ENCODE data around the gene LRRC71. TPM values are rescaled to one million over a fixed set of nuclear protein-coding genes. Genes with fewer than 3 reads are reported as not detected.

LRRC71 gene
- total RNA-seq, 2 donors from 2014 or later, result not detected

DNA sequence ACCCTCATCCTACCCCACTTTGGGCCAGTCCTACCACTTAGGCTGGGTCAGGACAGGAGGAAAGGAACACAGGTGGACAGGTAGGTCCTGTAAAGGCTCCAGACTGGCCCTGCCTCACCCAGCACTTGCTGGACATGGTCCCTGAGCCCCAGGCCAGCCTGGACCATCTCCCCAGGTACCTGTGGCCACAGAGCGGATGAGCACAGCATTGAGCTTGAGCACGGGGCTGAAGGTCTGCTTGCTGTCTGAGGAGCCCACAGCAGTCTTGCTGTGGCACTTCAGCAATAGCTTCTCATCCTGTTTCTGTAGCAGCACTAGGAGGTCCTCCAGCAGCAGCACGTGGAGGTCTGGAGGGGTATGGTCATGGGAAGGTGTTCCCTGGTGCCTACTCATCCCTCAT lies 23.3 kb downstream of the LRRC71 start:
- H3K4me1 Mint-ChIP-seq, result peaks cover 2% of the 10 kb centered on the region
- H3K27ac Mint-ChIP-seq, result no peak overlapping the region
- no peaks in the 10 kb centered on the region for H3K27me3 Mint-ChIP-seq
- DNase-seq (no peak), ATAC-seq (no peak)
- H3K36me3 Mint-ChIP-seq (ENCODE audit: low read depth), result peaks cover 23% of the 10 kb centered on the region
- no peak overlapping the region for H3K4me3 Mint-ChIP-seq
- H3K9me3 ChIP-seq (ENCODE audit: control insufficient read depth, low read length, poor library complexity, severe bottlenecking), result no peaks in the 10 kb centered on the region

GRCh38 chr1:156944268-156944667 lies 23.8 kb downstream of the LRRC71 start:
- ATAC-seq (no peak), DNase-seq (no peak)
- no peak overlapping the region for H3K4me3 Mint-ChIP-seq
- no peak overlapping the region for H3K27ac Mint-ChIP-seq
- H3K27me3 Mint-ChIP-seq, result no peaks in the 10 kb centered on the region
- H3K36me3 Mint-ChIP-seq (ENCODE audit: low read depth), result peaks cover 23% of the 10 kb centered on the region
- no peaks in the 10 kb centered on the region for H3K9me3 ChIP-seq (ENCODE audit: control insufficient read depth, low read length, poor library complexity, severe bottlenecking)
- peaks cover 2% of the 10 kb centered on the region for H3K4me1 Mint-ChIP-seq

DNA sequence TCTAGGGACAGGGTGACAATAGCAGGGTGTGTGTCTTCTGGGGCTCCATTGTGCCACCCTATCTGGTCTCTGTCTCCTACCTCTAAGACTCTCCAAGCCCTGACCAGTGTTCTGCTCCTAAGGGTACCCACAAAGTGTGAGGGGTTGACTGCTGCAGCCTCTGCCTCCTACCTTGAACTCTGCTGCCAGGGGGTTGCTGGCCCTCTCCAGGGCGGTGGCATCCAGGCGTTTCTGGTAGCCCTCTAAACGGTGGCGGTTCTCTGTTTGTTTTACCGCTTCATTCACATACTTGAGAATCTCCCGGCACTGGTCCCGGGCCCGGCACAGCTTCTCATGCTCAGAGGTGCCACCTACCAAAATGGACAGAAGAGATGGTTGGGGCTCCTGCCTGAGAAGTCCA lies 24.4 kb downstream of the LRRC71 start:
- no peak overlapping the region for H3K4me3 Mint-ChIP-seq

GRCh38 chr1:156945881-156946661 lies 25.6 kb downstream of the LRRC71 start:
- DNase-seq (no peak), ATAC-seq (no peak)
- no peaks in the 10 kb centered on the region for H3K9me3 ChIP-seq (ENCODE audit: control insufficient read depth, low read length, poor library complexity, severe bottlenecking)
- Mint-ChIP-seq H3K4me1 (peaks cover 3% of the 10 kb centered on the region), H3K27me3 (no peaks in the 10 kb centered on the region), H3K27ac (no peak overlapping the region), H3K4me3 (no peak overlapping the region), H3K36me3 (ENCODE audit: low read depth) (peaks cover 17% of the 10 kb centered on the region)

More for the DNA sequence above, 24.4 kb downstream of the LRRC71 start:
- H3K36me3 Mint-ChIP-seq (ENCODE audit: low read depth), result peaks cover 23% of the 10 kb centered on the region
- no peak overlapping the region for H3K27ac Mint-ChIP-seq
- ATAC-seq (no peak), DNase-seq (no peak)
- H3K27me3 Mint-ChIP-seq, result no peaks in the 10 kb centered on the region
- no peaks in the 10 kb centered on the region for H3K9me3 ChIP-seq (ENCODE audit: control insufficient read depth, low read length, poor library complexity, severe bottlenecking)
- peaks cover 2% of the 10 kb centered on the region for H3K4me1 Mint-ChIP-seq

DNA sequence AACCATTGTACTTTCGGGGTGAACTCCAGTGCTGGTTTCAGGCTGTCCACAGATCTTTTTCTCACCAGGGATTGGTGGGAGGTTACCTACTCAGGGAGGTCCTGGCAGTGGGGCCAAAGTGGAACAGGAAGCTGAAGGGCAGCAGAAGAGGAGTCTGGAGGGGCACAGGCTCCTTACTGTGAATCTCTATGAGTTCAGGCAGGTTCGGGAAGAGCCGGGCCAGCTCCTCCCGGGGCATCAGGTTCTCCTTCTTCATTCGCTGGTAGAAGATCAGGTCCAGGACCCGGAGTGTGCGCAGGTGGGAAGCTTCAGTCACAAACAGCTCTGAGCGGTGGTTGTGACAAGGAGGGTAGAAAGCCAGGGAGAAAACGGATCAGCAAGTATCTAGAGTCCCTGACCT lies 26.7 kb downstream of the LRRC71 start:
- no peaks in the 10 kb centered on the region for H3K9me3 ChIP-seq (ENCODE audit: control insufficient read depth, low read length, poor library complexity, severe bottlenecking)
- H3K4me1 Mint-ChIP-seq, result peaks cover 4% of the 10 kb centered on the region
- ATAC-seq, result no peak
- no peak for DNase-seq
- no peaks in the 10 kb centered on the region for H3K27me3 Mint-ChIP-seq
- H3K27ac Mint-ChIP-seq, result no peak overlapping the region
- H3K36me3 Mint-ChIP-seq (ENCODE audit: low read depth), result peaks cover 18% of the 10 kb centered on the region
- no peak overlapping the region for H3K4me3 Mint-ChIP-seq

DNA sequence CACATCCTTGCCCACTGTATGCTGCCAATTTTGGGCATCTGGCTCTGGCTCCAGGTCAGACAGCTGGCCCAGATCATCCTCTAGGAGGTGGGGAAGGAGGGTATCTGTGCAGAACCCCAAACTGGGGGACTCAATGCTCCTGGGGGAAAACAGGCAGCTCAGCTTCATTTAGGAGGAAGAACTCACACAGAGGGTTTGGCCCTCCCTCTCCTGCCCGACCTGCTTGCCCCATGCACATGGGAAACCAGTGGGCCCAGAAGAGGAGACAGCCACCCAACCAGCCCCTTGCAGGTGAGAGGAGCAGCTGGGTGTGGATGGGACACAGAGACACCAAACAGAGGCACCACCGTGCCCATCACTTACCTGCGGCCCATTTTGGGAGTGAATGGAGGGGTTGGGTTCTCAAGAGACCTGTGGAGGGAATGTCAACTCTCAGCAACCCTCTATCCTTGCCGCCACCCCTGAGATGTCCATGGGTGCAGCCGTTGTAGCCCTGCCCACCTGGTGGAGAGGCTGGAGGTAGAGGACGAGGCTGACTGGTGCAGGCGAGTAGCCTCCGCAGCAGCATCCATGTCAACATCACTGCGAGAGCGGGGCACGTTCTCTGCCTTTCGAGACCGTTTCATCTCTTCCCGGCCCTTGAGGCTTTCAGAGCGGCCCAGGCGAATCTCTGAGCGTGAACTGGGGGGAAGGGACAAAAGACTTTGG lies 27.5 kb downstream of the LRRC71 start:
- DNase-seq (no peak), ATAC-seq (no peak)
- Mint-ChIP-seq H3K4me3 (no peak overlapping the region), H3K36me3 (ENCODE audit: low read depth) (peaks cover 18% of the 10 kb centered on the region), H3K27me3 (no peaks in the 10 kb centered on the region), H3K27ac (no peak overlapping the region), H3K4me1 (peaks cover 4% of the 10 kb centered on the region)
- H3K9me3 ChIP-seq (ENCODE audit: control insufficient read depth, low read length, poor library complexity, severe bottlenecking), result no peaks in the 10 kb centered on the region

- H3K36me3 Mint-ChIP-seq (ENCODE audit: low read depth), result peaks cover 15% of the 10 kb centered on the region
These were observed 28.3 kb downstream of the LRRC71 start for GRCh38 chr1:156948708-156949107.

GRCh38 chr1:156949127-156949526 lies 28.7 kb downstream of the LRRC71 start:
- DNase-seq (no peak), ATAC-seq (no peak)
- Mint-ChIP-seq H3K27ac (no peak overlapping the region), H3K36me3 (ENCODE audit: low read depth) (peaks cover 15% of the 10 kb centered on the region), H3K4me3 (no peak overlapping the region), H3K27me3 (no peaks in the 10 kb centered on the region), H3K4me1 (peaks cover 4% of the 10 kb centered on the region)
- H3K9me3 ChIP-seq (ENCODE audit: control insufficient read depth, low read length, poor library complexity, severe bottlenecking), result no peaks in the 10 kb centered on the region

More at GRCh38 chr1:156948708-156949107, 28.3 kb downstream of the LRRC71 start:
- Mint-ChIP-seq H3K27ac (no peak overlapping the region), H3K27me3 (no peaks in the 10 kb centered on the region), H3K4me1 (peaks cover 4% of the 10 kb centered on the region), H3K4me3 (no peak overlapping the region)
- ATAC-seq (no peak), DNase-seq (no peak)
- H3K9me3 ChIP-seq (ENCODE audit: control insufficient read depth, low read length, poor library complexity, severe bottlenecking), result no peaks in the 10 kb centered on the region

DNA sequence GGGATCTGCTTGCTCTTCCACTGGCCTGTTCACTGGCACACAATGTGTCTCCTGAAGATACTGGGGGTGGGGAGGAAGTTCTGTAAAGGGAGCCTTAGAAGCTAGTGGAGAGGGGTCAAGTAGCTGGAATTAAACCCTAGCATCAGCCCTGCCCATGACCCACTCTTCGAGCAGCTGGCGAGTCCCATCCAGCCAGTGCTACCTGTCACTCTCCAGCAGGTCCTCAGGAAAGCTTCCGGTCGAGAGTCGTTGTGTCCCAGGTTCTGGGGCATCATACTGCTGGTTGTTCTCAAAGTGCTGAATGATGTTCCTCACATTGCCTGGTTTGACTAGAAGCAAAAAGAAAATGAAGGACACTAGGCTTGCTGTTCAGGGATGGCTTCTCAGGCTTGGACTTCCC lies 30.9 kb downstream of the LRRC71 start:
- H3K27me3 Mint-ChIP-seq, result no peaks in the 10 kb centered on the region
- H3K4me3 Mint-ChIP-seq, result no peak overlapping the region
- peaks cover 5% of the 10 kb centered on the region for H3K4me1 Mint-ChIP-seq
- H3K9me3 ChIP-seq (ENCODE audit: control insufficient read depth, low read length, poor library complexity, severe bottlenecking), result no peaks in the 10 kb centered on the region
- H3K36me3 Mint-ChIP-seq (ENCODE audit: low read depth), result peaks cover 11% of the 10 kb centered on the region
- no peak for DNase-seq
- no peak for ATAC-seq
- no peak overlapping the region for H3K27ac Mint-ChIP-seq

DNA sequence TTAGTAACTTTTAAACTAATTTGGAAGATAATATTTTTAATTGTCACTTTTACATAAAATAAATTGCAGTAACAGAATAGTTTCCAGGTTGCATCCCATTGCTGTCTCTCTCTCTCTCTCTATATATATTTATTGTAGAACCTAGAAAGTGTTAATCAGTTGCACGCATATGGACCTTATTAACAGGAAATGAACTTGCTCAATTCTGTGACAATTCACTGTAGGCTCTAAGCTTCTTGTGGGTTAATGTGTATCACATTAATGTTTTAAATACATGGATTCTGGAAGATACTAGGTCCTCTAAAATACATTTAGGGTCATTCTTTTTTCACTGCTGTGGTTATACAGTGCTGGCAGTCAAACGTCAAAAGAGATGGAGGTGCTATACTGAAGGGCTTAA lies 33.1 kb downstream of the LRRC71 start:
- no peaks in the 10 kb centered on the region for H3K9me3 ChIP-seq (ENCODE audit: control insufficient read depth, low read length, poor library complexity, severe bottlenecking)
- ATAC-seq (no peak), DNase-seq (no peak)
- Mint-ChIP-seq H3K36me3 (ENCODE audit: low read depth) (peaks cover 16% of the 10 kb centered on the region), H3K27me3 (no peaks in the 10 kb centered on the region), H3K4me1 (peaks cover 10% of the 10 kb centered on the region), H3K4me3 (no peak overlapping the region), H3K27ac (no peak overlapping the region)

- DNase-seq, result no peak
- ATAC-seq, result no peak
- Mint-ChIP-seq H3K36me3 (ENCODE audit: low read depth) (peaks cover 15% of the 10 kb centered on the region), H3K4me3 (no peak overlapping the region), H3K4me1 (peaks cover 12% of the 10 kb centered on the region), H3K27me3 (no peaks in the 10 kb centered on the region), H3K27ac (no peak overlapping the region)
- H3K9me3 ChIP-seq (ENCODE audit: control insufficient read depth, low read length, poor library complexity, severe bottlenecking), result no peaks in the 10 kb centered on the region
These were observed 35.9 kb downstream of the LRRC71 start for GRCh38 chr1:156956333-156956732.

GRCh38 chr1:156957634-156958033 lies 37.2 kb downstream of the LRRC71 start:
- H3K36me3 Mint-ChIP-seq (ENCODE audit: low read depth), result peaks cover 16% of the 10 kb centered on the region

GRCh38 chr1:156958247-156958714 lies 37.8 kb downstream of the LRRC71 start:
- peak overlapping the region; percentile 86 for H3K27ac Mint-ChIP-seq
- peaks cover 16% of the 10 kb centered on the region for H3K36me3 Mint-ChIP-seq (ENCODE audit: low read depth)
- H3K4me3 Mint-ChIP-seq, result no peak overlapping the region
- H3K27me3 Mint-ChIP-seq, result no peaks in the 10 kb centered on the region
- no peaks in the 10 kb centered on the region for H3K9me3 ChIP-seq (ENCODE audit: control insufficient read depth, low read length, poor library complexity, severe bottlenecking)
- DNase-seq (no peak), ATAC-seq (no peak)
- peaks cover 22% of the 10 kb centered on the region for H3K4me1 Mint-ChIP-seq

More at GRCh38 chr1:156957634-156958033, 37.2 kb downstream of the LRRC71 start:
- no peak for DNase-seq
- no peak for ATAC-seq
- Mint-ChIP-seq H3K27me3 (no peaks in the 10 kb centered on the region), H3K27ac (peak overlapping the region; percentile 86), H3K4me1 (peaks cover 18% of the 10 kb centered on the region), H3K4me3 (no peak overlapping the region)
- H3K9me3 ChIP-seq (ENCODE audit: control insufficient read depth, low read length, poor library complexity, severe bottlenecking), result no peaks in the 10 kb centered on the region

Data from T-helper 17 cell (primary cell).